ENCODE data around the gene SERPINA3. TPM values are rescaled to one million over a fixed set of nuclear protein-coding genes. Genes with fewer than 3 reads are reported as not detected.
A peak's percentile ranks its signal among the peaks of the same experiment; 100 is the strongest.

SERPINA3 gene
- polyA plus RNA-seq, 3 donors = 0.25 to 0.45 (median 0.29) TPM

DNA sequence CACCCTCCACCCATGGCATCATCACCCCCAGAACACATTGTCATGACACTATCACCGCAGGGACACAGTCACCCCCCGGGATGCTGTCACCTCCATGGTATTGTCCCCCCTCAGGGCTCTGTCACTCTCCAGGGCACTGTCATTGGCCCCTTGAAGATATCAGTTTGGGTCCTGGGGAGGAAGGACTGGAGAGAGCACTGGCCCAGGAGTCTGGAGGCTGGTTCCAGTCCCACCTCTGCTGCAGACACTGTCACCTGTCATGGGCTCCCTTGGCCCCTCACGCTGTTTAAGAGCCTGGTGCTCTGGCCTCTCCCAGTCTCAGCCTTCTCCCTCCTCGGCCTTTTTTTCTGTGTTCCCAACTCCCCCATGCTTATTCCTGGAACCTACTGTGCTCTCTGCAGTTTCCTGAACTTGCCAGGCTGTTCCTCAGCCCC is 31.9 kb downstream of the SERPINA3 start:
- DNase-seq (ENCODE audit: extremely low read depth in 1 of 11, low read depth in 9 of 11, low spot score in 4 of 11) = no peak

DNA sequence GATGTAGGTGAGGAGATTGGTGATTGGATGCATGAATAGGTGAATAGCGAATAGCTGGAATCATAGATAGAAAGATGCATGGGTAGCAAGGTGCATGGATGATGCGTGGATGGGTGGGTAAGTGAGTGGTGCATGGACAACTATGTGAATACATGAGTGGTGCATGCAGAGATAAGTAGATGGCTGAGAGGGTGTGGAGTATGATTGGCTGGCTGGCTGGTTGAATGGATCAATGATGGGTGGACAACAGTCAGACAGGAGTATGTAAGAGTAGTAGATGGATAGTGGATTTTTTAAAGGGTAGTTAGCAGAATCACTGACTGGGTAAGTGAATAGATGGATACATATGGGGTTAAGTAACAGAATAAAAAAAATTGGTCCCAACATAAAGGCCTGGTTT is 33.9 kb downstream of the SERPINA3 start:
- no peak for DNase-seq (ENCODE audit: extremely low read depth in 1 of 11, low read depth in 9 of 11, low spot score in 4 of 11)

DNA sequence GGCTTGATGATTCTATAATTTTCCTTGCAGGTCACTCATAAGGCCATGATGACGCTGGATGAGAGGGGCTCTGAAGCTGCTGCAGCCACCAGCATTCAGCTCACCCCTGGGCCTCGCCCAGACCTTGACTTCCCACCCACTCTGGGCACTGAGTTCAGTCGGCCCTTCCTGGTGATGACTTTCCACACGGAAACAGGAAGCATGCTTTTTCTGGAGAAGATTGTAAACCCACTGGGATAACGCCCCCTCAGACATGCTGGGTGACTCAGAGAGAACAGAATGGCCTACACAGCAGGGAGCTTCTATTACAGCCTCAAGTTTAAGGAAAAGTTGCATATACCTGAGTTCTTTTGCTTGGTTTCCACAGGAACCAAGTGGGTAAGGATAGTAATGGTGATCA is 34.3 kb downstream of the SERPINA3 start:
- DNase-seq (ENCODE audit: extremely low read depth in 1 of 11, low read depth in 9 of 11, low spot score in 4 of 11) = no peak

DNA sequence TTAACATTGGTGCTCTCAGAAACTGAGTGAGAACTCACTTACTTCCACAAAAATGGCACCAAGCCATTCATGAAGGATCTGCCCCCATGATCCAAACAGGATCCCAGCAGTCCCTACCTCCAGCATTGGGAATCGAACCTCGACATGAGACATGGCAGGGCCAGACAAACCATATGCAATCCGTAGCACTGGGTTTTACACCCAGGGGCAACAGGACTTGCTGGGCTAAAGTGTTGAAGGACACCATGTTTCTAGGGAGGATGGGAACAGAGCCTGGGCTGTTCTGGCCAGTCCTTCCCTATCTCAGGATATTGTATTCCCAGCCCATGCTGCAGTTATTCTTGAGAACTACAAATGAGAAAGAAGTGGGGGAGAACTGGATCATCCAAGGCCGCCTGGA is 36.6 kb downstream of the SERPINA3 start:
- no peak for DNase-seq (ENCODE audit: extremely low read depth in 1 of 11, low read depth in 9 of 11, low spot score in 4 of 11)

DNA sequence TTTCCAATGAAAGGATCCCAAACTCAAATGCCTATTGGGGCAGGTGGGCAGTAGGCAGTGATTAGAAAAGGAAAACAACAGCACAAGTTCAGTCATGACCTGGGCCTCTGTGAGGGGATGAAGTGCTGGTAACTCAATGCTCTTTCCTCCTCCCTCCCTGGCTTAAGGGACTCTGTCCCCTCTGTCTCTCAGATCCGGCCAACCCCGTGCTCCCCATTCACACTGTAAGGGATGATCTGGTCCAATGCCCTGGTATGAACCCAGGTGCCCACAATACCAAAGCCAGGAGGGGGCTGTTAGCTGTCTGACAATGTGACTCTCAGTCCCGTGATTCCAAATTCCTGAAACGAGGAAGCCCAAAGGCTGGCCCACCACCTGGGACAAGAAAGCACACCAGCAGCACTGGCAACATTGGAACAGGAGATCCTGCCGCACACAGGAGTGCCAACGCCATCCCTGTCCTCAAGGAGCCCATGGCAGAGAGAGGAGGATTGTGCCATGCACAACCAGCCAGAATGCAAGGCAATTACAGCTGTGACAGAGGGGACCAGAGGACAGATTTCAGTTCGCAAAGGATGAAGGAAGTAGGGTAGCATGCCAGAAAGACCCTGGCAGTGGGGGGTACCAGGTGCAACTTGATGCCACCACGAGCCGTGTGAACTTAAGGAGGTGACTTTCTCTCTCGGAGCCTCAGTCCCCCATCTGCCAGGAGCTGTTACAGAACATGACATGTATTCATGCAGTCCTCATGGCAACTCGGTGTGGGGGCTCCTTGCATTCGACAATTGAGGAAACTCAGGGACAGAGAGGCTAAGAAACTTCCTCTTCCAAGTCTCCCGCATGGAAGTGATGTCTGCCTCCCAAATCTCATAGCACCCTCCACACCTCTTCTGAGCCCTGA is 37.6 kb downstream of the SERPINA3 start:
- no peak for DNase-seq (ENCODE audit: extremely low read depth in 1 of 11, low read depth in 9 of 11, low spot score in 4 of 11)

DNA sequence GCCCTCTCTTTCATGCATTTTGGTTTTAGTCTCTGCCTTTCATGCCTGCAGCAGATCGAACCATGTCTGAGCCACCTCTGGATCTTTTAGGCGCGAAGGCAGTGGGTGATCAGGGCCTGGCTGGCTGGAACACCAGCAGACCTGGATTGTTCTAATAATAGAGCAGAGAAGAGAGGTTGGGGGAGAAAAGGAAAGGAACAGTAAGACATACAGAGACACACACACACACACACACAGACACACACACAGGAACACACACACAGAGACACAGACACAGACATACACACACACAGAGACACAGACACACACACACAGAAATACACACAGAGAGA is 38.2 kb downstream of the SERPINA3 start:
- no peak for DNase-seq (ENCODE audit: extremely low read depth in 1 of 11, low read depth in 9 of 11, low spot score in 4 of 11)

DNA sequence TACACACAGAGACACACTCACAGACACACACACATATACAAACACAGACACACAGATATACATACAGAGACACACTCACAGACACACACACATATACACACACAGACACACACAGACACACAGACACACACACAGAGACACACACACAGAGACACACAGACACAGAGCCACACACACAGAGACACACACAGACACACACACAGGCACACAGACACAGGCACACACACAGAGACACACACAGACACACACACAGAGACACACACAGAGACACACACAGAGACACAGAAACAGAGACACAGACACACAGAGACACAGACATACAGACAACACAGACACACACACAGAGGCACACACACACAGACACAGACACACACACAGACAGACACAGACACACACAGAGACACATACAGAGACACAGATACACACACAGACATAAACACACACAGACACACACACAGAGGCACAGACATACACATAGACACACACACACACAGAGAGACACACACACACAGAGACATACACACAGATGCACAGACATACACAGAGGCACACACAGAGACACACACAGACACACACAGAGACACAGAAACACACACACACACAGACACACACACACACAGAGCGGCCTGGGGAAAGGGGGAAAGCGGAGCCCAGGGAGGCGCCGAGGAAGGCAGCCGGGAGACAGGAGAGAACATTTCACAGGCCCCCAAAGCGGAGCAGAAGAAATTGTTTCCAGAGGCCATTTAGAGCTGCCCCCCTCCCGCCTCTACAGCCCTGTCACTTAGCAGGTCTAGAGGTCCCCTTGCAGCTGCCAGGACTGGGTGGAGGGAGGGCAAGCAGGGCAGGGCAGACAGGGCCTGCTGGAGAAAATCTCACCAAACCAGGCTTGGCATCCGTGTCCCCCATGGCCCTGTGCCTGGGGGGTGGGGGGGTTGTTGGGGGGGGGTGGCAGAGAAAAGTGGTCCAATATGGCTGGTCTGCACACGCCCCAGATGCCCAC is 38.9 kb downstream of the SERPINA3 start:
- no peak for DNase-seq (ENCODE audit: extremely low read depth in 1 of 11, low read depth in 9 of 11, low spot score in 4 of 11)

DNA sequence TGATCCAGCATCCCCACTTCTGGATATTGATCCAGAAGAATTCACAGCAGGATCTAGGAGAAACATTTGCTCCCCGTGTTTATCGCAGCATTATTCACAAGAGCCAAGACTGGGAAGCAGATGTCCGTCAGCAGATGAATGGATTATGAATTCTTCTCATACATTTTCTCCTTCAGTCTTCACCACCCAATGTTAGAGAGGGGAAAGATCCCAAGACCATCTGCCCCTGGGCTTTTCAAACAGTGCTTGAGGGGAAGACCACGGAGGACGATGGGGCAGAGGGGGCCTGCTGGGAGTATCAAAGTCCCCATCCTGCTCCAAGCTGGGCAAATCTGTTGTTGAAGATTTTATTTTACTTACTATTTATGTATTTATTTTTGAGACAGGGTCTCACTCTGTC is 41.1 kb downstream of the SERPINA3 start:
- DNase-seq (ENCODE audit: extremely low read depth in 1 of 11, low read depth in 9 of 11, low spot score in 4 of 11) = no peak

DNA sequence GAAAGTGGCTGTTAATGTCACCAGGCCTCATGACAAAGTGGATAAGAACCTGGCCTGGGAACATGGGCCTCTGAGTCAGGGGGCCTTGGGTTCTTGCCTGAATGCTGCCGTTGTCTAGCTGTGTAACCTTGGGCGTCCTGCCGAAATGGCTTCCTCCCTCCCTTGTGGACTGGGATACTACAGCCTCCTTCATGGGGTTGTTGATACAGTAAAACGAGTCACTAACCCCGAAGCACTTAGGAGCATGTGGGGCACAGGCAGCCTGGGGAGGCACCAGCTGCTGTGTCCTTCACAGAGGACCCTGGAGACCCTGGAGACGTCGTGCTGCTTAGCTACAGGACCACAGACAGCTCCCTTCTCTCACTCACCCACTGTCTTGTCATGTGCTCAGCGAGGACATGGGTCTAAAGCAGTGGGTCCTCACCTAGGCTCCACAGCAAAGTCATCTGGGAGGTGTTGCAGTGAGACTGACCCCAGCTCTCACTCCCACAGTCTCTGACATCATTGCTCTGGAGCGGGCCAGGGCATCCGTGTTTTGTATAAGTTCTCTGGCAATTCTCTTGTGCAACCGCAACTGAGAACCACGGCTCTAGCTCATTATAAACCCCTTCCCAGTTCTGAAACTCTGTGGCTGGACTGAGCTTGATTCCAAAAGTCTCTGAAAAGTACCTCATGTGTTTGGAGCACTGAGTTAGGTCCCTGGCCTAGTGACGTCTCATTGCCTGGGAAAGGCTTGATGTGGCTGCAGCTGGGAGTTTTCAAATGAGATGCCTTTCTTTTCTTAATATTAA is 42.1 kb downstream of the SERPINA3 start:
- DNase-seq (ENCODE audit: extremely low read depth in 1 of 11, low read depth in 9 of 11, low spot score in 4 of 11) = peak in 8 of 11 donors; percentile 24 to 68 (median 60)

DNA sequence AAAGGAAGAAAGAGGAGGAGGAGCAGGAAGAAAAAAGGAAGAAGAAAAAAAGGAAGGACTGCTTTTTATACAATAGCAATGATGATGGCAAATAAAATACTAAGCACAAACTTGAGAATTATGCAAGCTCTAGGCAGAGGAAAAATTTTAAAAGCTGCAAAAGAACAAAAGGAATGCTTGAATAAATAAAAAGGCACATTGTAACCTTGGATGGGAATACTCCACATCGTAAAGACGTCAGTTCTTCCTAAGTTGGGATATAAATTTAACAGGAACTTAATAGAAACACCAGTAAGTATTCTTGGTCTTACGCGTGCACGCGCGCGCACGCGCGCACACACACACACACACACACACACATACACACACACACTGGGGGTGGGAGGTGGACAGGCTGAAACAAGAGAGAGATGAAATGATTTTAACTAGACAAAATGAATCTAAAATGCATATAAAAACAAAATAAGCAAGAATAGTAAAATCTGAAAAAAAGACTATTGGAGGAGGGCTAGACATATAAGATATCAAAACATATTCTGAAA is 43.0 kb downstream of the SERPINA3 start:
- DNase-seq (ENCODE audit: extremely low read depth in 1 of 11, low read depth in 9 of 11, low spot score in 4 of 11) = peak in 5 of 11 donors; percentile 32 to 47 (median 40)

DNA sequence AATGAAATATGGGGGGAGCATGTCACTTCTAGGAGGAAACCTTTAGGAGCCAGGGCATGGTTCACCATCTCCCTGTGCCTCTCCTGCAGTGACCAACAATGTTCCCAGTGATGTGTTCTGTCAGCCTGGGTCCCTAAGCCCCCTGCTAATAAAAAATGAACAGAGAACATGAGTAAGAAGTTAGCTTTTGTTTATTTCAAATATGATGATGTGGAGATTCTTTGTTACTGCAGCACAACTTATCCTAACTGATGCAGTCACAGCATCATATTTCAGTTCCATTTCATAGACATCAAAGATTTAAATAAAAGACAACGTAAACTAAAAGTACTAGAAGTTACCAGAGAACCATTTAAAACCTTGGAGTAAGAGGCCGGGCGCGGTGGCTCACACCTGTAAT is 43.9 kb downstream of the SERPINA3 start:
- DNase-seq (ENCODE audit: extremely low read depth in 1 of 11, low read depth in 9 of 11, low spot score in 4 of 11) = no peak

DNA sequence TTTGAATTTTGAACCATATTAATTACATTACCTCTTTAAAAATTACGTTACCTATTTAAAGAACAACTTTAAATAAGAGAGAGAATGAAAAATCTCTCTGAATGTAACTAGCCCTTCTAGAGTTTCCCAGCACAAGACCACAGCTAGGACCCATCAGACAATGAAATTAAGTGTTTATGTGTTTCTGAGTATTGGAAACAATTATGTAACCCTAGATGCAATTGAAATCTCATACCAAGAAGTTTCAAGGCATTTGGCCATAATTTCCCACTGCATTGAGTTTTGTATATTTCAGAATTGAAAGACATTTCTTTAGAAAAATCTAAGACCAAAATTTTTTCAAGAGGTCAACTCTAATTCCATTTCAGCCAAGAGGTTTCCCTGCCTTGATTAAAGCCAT is 47.1 kb downstream of the SERPINA3 start:
- no peak for DNase-seq (ENCODE audit: extremely low read depth in 1 of 11, low read depth in 9 of 11, low spot score in 4 of 11)

DNA sequence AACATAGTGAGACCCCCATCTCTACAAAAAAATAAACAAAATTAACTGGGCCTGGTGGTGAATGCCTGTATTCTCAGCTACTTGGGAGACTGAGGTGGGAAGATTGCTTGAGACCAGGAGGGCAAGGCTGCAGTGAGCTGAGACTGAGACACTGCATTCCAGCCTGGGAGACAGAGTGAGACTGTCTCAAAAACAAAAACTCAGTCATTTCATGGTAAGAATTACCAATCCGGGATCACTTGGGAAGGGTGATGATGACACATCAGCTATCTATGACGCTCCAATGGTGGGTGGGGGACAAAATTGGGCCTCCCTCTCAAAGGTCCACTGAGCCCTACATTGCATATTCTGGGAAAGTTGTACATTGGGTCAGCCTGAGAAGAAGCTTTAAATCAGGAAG is 47.7 kb downstream of the SERPINA3 start:
- DNase-seq (ENCODE audit: extremely low read depth in 1 of 11, low read depth in 9 of 11, low spot score in 4 of 11) = no peak

DNA sequence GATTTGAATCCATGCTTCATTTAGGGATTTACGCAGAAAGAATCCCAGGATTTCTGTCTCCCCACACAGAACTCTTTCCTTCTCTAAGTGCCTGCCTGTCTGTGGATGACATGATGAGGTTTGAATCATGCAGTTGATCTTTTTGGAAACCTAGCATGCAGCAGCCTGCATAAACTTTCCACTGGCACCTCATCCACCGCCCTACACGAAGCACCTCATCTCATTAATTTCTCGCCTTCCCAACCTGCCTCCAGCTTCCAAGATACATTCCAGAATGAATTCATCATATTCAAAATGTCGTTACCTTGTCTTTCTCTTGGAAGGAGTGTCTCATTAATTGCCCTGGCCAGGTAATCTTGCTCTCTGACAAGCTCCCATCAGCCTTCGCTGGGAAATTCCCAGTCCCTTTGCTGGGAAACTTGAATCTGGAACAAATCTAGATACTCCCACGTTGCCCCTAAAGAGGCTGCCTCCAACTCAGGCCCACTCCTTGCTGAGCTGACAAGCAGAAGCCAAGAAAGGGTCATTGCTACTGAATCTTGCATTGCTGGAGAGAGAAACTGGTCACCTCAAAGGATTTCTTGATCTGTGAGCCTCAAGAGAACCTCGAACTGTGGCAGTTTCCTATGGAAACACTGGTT is 48.2 kb downstream of the SERPINA3 start:
- no peak for DNase-seq (ENCODE audit: extremely low read depth in 1 of 11, low read depth in 9 of 11, low spot score in 4 of 11)

DNA sequence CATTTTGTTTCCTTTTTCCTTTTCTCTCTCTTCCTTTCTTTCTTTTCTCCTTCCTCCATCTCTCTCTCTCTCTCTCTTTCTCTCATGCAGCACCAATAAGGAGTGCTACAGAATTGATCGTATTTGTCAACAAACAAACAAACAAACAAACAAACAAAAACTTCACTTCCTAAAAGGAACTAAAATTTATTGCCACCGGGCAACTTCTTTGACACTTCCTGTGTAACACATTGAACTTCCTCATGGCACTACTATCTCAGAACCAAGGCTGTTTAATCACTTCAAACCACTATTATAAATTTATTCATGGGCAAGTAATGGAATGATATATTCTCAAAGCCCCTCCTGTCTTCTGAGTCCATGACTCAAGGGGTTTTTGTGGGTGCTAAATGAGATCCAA is 51.3 kb downstream of the SERPINA3 start:
- no peak for DNase-seq (ENCODE audit: extremely low read depth in 1 of 11, low read depth in 9 of 11, low spot score in 4 of 11)

DNA sequence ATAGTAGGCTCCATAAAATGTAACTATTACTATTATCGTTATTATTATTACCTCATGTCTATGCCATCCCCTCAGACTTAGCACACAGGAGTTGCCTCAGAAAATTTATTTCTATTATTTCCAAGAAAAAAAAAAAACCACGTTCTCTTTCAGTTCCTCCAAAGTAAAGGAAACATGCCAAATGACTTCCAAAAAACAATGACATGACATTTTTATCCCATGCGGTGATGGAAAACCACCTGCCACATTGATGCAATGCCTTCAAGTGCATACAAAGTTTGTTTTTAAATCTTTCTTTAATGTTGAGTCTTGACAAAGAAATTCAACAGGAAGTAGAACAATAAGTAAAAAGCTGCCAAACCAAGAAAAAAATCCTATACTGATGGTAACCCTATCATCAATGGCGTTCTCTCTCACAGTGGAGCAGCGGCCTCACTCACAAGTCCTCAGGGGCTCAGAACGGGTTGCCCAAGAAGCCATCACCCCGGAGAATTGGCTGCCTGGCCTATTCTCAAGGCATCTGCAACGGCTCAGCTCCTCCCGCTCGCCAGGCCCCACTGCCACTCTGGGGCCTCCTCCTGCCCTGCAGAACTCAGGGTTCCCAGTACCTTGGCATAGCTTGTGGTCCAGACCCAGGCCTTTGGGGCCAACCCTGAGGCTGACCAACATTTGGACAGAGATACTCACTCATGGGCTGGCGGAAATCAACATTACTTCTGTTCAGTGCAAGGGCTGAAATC is 51.9 kb downstream of the SERPINA3 start:
- DNase-seq (ENCODE audit: extremely low read depth in 1 of 11, low read depth in 9 of 11, low spot score in 4 of 11) = no peak

DNA sequence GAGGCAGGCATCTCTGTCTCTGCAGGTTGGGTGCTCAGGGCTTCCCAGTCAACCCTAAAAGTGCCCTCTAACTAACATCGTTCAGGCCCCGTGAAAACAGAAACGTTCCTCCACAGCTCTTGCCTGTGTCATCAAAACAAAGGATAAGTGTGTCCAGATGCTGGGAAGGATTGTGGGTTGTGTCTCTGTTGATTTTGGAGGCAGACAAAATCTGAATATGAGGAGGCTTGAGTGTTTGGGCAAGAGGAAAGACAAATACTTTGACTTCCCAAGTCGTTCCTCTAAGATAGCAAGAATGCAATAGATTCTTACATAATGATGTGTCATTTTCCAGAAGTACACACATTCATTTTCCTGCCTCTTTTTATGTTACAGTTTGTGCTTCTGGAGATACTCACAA is 52.9 kb downstream of the SERPINA3 start:
- DNase-seq (ENCODE audit: extremely low read depth in 1 of 11, low read depth in 9 of 11, low spot score in 4 of 11) = no peak

DNA sequence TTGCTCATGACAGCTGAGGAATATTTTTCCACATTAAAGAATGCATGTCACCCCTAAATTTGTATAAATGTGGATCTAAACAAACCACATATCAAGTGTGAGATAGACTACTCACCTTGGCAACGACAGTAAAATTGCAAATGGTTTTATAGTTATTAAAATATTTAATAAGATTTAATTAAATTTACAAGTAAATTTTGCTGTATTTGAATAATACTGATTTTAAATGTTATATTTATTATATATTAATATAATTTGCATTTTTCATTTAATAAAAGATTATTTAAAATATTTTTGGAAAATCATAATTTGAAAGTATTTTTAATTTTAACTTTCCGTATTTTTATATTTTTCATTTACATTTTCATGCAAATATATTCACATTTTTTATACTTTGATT is 53.4 kb downstream of the SERPINA3 start:
- no peak for DNase-seq (ENCODE audit: extremely low read depth in 1 of 11, low read depth in 9 of 11, low spot score in 4 of 11)

Measured in renal cortex interstitium (tissue), 11 donors.